Mesenchymal stem cell (in vitro differentiated cells and primary cell): ENCODE measurements around the gene SEPTIN11.
A peak's percentile ranks its signal among the peaks of the same experiment; 100 is the strongest.

Source experiments
- DNase-seq: peaks from one replicate; pipeline ENCODE4 v3.0.0-alpha.2; 2013
- H2AFZ ChIP-seq: one replicate; pipeline ENCODE4 v1.6.1; 2013; ENCODE audit warnings: low read depth, mild to moderate bottlenecking, control low read depth, inconsistent platforms, low read length, moderate library complexity
- H2AK5ac ChIP-seq: 2 replicates; pipeline ENCODE4 v1.6.1; 2013; ENCODE audit warnings: low read length, moderate library complexity, mild to moderate bottlenecking, inconsistent platforms; ENCODE audit not compliant: severe bottlenecking
- H2BK120ac ChIP-seq: one replicate; pipeline ENCODE4 v1.6.1; 2013; ENCODE audit warnings: low read depth, mild to moderate bottlenecking, inconsistent platforms, low read length, moderate library complexity
- H2BK12ac ChIP-seq, 2 experiments: one replicate each; pipeline ENCODE4 v1.6.1; 2013; ENCODE audit warnings: inconsistent platforms in 2 of 2, low read length in 2 of 2, mild to moderate bottlenecking in 2 of 2, moderate library complexity in 2 of 2, control low read depth in 1 of 2
- H2BK15ac ChIP-seq: one replicate; pipeline ENCODE4 v1.6.1; 2013; ENCODE audit warnings: mild to moderate bottlenecking, low read depth, inconsistent platforms; ENCODE audit not compliant: poor library complexity, severe bottlenecking
- H2BK5ac ChIP-seq: 2 replicates; pipeline ENCODE4 v1.6.1; 2013; ENCODE audit warnings: low read depth, mild to moderate bottlenecking, low read length, control low read depth, inconsistent platforms; ENCODE audit not compliant: poor library complexity, severe bottlenecking
- H3K14ac ChIP-seq, 2 experiments: one replicate each; pipeline ENCODE4 v1.6.1; 2013; ENCODE audit warnings: inconsistent platforms in 2 of 2, low read length in 2 of 2, control low read depth in 1 of 2, mild to moderate bottlenecking in 1 of 2, moderate library complexity in 1 of 2
- H3K18ac ChIP-seq, 2 experiments: one replicate each; pipeline ENCODE4 v1.6.1; 2013; ENCODE audit warnings: inconsistent platforms in 2 of 2, low read length in 2 of 2, control low read depth in 1 of 2, low read depth in 1 of 2, mild to moderate bottlenecking in 1 of 2
- H3K23ac ChIP-seq, 2 experiments: one replicate each; pipeline ENCODE4 v1.6.1; 2013; ENCODE audit warnings: inconsistent platforms in 2 of 2, low read length in 2 of 2, mild to moderate bottlenecking in 2 of 2, moderate library complexity in 2 of 2, control low read depth in 1 of 2
- H3K27ac ChIP-seq: 2 replicates; pipeline ENCODE4 v1.5.1; 2013; ENCODE audit warnings: mild to moderate bottlenecking, moderate library complexity, low read length, control low read depth, inconsistent platforms; ENCODE audit not compliant: poor library complexity, severe bottlenecking
- H3K27me3 ChIP-seq, 2 experiments: 2 replicates each; pipeline versions ENCODE4 v1.6.1 to v1.7.0; 2013; ENCODE audit warnings: low read length in 2 of 2, mild to moderate bottlenecking in 2 of 2, moderate library complexity in 2 of 2, control low read depth in 1 of 2, inconsistent platforms in 1 of 2; ENCODE audit not compliant: control insufficient read depth in 1 of 2, insufficient read depth in 1 of 2
- H3K36me3 ChIP-seq, 2 experiments: 2 replicates each; pipeline versions ENCODE4 v1.6.1 to v1.7.0; 2013; ENCODE audit warnings: low read length in 2 of 2, control low read depth in 1 of 2, inconsistent platforms in 1 of 2, low read depth in 1 of 2, mild to moderate bottlenecking in 1 of 2; ENCODE audit not compliant: insufficient read depth in 2 of 2, control insufficient read depth in 1 of 2
- H3K4ac ChIP-seq, 2 experiments: one replicate each; pipeline ENCODE4 v1.6.1; 2013; ENCODE audit warnings: inconsistent platforms in 2 of 2, low read length in 2 of 2, mild to moderate bottlenecking in 2 of 2, moderate library complexity in 2 of 2, control low read depth in 1 of 2, low read depth in 1 of 2
- H3K4me1 ChIP-seq: 2 replicates; pipeline ENCODE4 v1.6.1; 2013; ENCODE audit warnings: low read depth, low read length, control low read depth; ENCODE audit not compliant: control insufficient read depth, insufficient read depth
- H3K4me2 ChIP-seq: 2 replicates; pipeline ENCODE4 v1.6.1; 2013; ENCODE audit warnings: low read length, mild to moderate bottlenecking, inconsistent platforms; ENCODE audit not compliant: poor library complexity, severe bottlenecking
- H3K4me3 ChIP-seq, 2 experiments: 2 replicates each; pipeline versions ENCODE4 v1.5.1 to v1.7.0; 2013; ENCODE audit warnings: low read length in 2 of 2, mild to moderate bottlenecking in 2 of 2, control low read depth in 1 of 2, low read depth in 1 of 2; ENCODE audit not compliant: insufficient read depth in 1 of 2
- H3K79me1 ChIP-seq: replicated peaks from 2 replicates; pipeline ENCODE4 v1.6.1; 2013; ENCODE audit warnings: mild to moderate bottlenecking, control low read depth, low read length, inconsistent platforms; ENCODE audit not compliant: poor library complexity, severe bottlenecking
- H3K9ac ChIP-seq: 2 replicates; pipeline ENCODE4 v1.7.0; 2013; ENCODE audit warnings: mild to moderate bottlenecking, low read length, moderate library complexity
- H3K9me3 ChIP-seq: 2 replicates; pipeline ENCODE4 v1.7.0; 2013; ENCODE audit warnings: mild to moderate bottlenecking, low read length; ENCODE audit not compliant: control insufficient read depth
- H4K8ac ChIP-seq: one replicate; pipeline ENCODE4 v1.6.1; 2013; ENCODE audit warnings: inconsistent platforms, mild to moderate bottlenecking, low read length, moderate library complexity
- H4K91ac ChIP-seq: one replicate; pipeline ENCODE4 v1.6.1; 2013; ENCODE audit warnings: mild to moderate bottlenecking, low read length, inconsistent platforms
- WGBS: methylation state at CpG from one replicate; pipeline ENCODE4 v1.1.7; 2013; ENCODE audit warnings: mixed read lengths; 5-methylcytosine and 5-hydroxymethylcytosine counted together

SEPTIN11 gene

DNA sequence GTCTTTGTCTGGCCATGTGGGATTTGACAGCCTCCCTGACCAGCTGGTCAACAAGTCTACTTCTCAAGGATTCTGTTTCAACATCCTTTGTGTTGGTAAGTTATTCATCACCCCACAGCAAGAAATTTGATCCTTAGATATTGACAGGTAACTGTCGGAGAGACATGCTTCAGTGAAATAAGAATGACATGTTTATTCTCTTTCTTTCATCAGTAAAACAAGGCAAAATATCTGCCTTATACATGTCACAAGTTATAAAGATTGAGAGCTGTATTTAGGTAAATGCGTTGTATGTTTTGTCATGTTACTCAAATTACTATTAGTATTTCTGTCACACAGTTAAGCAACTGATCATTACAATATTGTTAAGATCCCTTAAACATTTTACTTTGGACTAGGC lies 46.9 kb downstream of the SEPTIN11 start:
- H3K4me2 ChIP-seq = no peak overlapping the region
- no peak overlapping the region for H2BK12ac ChIP-seq
- H3K4me1 ChIP-seq = peaks cover 3% of the 10 kb centered on the region
- peaks cover 11% of the 10 kb centered on the region for H3K79me1 ChIP-seq
- no peak overlapping the region for H2AFZ ChIP-seq
- H2AK5ac ChIP-seq = no peak overlapping the region
- no peak overlapping the region for H3K18ac ChIP-seq
- no peak overlapping the region for H3K23ac ChIP-seq
- H2BK120ac ChIP-seq = no peak overlapping the region
- DNase-seq = no peak
- no peak overlapping the region for H3K27ac ChIP-seq
- no peak overlapping the region for H2BK5ac ChIP-seq
- H2BK15ac ChIP-seq = no peak overlapping the region
- H3K4ac ChIP-seq = no peak overlapping the region
- H3K36me3 ChIP-seq = peaks cover 26 to 51% of the 10 kb centered on the region in 2 experiments
- H3K14ac ChIP-seq = no peak overlapping the region
- no CpG with 5 or more reads among the region's 2 CpGs for WGBS
- H3K9ac ChIP-seq = no peak overlapping the region
- no peak overlapping the region for H4K8ac ChIP-seq
- no peak overlapping the region for H3K4me3 ChIP-seq
- H3K27me3 ChIP-seq = no peaks in the 10 kb centered on the region
- no peak overlapping the region for H4K91ac ChIP-seq
- H3K9me3 ChIP-seq = peaks cover 10% of the 10 kb centered on the region

DNA sequence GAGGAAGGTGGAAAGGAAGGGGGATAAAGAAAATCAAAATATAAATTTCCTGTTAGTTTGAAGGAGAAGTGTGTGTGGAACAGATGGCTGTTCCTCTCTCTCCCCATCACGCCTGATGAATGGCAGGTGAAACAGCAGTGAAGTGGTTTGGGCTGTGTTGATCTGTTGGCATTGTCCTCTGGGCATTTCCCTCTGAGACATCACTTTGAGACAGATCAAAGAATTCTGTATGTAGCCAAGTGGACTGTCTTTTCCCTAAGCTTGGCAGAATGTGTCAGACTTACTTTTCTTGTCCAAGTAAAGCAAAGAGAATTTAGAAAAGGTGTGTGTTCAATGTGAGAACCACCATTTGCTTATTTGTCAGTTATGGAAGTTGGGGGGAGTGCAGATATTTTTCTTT lies 47.5 kb downstream of the SEPTIN11 start:
- WGBS = 100% methylated on average over 1 of the region's 1 CpG
- Histone ChIP-seq H2BK5ac (no peak overlapping the region), H3K4me1 (peaks cover 3% of the 10 kb centered on the region), H2BK15ac (no peak overlapping the region), H2AK5ac (no peak overlapping the region), H3K9ac (no peak overlapping the region), H3K14ac (no peak overlapping the region), H3K18ac (no peak overlapping the region), H2BK12ac (no peak overlapping the region), H2AFZ (no peak overlapping the region), H3K4me2 (no peak overlapping the region), H3K36me3 (peaks cover 26 to 51% of the 10 kb centered on the region in 2 experiments), H3K4ac (no peak overlapping the region), H4K8ac (no peak overlapping the region), H3K27ac (no peak overlapping the region), H3K27me3 (no peaks in the 10 kb centered on the region), H3K23ac (no peak overlapping the region), H4K91ac (no peak overlapping the region), H3K79me1 (peaks cover 11% of the 10 kb centered on the region), H3K9me3 (peaks cover 10% of the 10 kb centered on the region), H2BK120ac (no peak overlapping the region), H3K4me3 (no peak overlapping the region)
- DNase-seq = no peak

DNA sequence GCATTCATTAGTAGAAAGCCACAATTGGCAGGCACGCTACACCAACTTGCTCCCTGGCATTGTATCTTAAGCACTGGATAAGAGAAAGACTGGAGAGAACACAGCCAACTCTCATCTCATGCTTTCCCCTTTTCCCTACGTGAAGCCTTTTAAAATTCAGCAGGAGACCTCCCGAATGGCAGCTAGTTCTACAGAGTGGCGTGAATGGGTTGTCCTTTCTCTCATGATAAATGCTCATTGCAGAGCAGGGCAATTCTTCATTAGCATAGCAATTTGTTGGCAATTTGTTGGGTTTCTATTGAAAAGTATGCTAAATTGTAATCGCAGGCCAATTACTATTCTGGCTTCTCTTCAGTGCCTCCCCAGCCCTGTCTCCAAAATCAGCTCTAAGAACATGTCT lies 48.0 kb downstream of the SEPTIN11 start:
- Histone ChIP-seq H3K9ac (no peak overlapping the region), H3K4me2 (no peak overlapping the region), H3K27me3 (no peaks in the 10 kb centered on the region), H3K79me1 (peaks cover 11% of the 10 kb centered on the region), H3K36me3 (peaks cover 26 to 52% of the 10 kb centered on the region in 2 experiments), H3K4me1 (peaks cover 3% of the 10 kb centered on the region), H2AFZ (no peak overlapping the region), H4K8ac (no peak overlapping the region), H3K4me3 (no peak overlapping the region), H4K91ac (no peak overlapping the region), H2BK120ac (no peak overlapping the region), H2BK15ac (no peak overlapping the region), H3K14ac (no peak overlapping the region), H3K23ac (no peak overlapping the region), H3K27ac (no peak overlapping the region), H3K18ac (no peak overlapping the region), H3K9me3 (peaks cover 10% of the 10 kb centered on the region), H2BK12ac (no peak overlapping the region), H2BK5ac (no peak overlapping the region), H3K4ac (no peak overlapping the region), H2AK5ac (peak overlapping the region; percentile 50)
- no peak for DNase-seq
- 96% methylated on average over 5 of the region's 5 CpGs for WGBS

DNA sequence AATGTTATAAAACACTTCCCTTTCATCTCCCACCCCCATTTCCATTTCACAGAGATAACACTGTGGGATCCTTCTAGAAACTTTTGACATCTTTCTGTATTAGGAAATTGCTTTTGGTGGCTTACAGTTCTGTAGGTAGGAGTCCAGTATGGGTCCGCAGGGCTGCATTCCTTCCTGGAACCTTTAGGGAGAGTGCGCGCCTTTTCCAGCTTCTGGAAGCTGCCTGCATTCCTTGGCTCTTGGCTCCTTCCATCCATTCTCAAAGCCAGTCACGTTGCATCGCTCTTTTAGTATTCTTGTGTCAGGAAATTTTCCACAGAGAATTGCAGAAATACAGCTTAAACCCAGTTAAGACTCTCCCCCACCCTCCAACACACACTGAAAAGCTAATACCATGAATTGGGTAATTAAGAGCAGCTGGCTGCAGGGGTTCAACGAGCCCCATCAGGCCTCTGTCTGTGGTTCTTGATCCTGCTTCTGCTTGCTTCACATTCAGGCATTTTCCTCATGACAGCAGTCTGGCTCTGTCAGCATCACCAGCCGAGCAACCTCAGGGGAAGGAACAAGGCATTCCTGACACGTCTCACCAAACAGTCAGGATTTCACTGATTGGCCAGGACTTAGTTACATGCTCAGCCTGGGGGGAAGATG lies 48.8 kb downstream of the SEPTIN11 start:
- Histone ChIP-seq H3K4me3 (no peak overlapping the region), H3K27me3 (no peaks in the 10 kb centered on the region), H3K18ac (peak overlapping the region in 1 of 2 experiments; percentile 52), H3K4ac (no peak overlapping the region), H4K91ac (no peak overlapping the region), H2BK5ac (no peak overlapping the region), H2BK15ac (no peak overlapping the region), H3K14ac (no peak overlapping the region), H3K79me1 (peaks cover 11% of the 10 kb centered on the region), H4K8ac (peak overlapping the region; percentile 61), H3K23ac (no peak overlapping the region), H3K4me2 (no peak overlapping the region), H2BK12ac (no peak overlapping the region), H3K27ac (peak overlapping the region; percentile 9), H2AK5ac (peak overlapping the region; percentile 5), H2BK120ac (no peak overlapping the region), H2AFZ (no peak overlapping the region), H3K9me3 (peaks cover 10% of the 10 kb centered on the region), H3K4me1 (peaks cover 3% of the 10 kb centered on the region), H3K36me3 (peaks cover 26 to 61% of the 10 kb centered on the region in 2 experiments), H3K9ac (no peak overlapping the region)
- DNase-seq = peak; percentile 78
- WGBS = 68% methylated on average over 8 of the region's 8 CpGs
